ENCODE results near the gene TUBB3.

Gene TUBB3

DNA sequence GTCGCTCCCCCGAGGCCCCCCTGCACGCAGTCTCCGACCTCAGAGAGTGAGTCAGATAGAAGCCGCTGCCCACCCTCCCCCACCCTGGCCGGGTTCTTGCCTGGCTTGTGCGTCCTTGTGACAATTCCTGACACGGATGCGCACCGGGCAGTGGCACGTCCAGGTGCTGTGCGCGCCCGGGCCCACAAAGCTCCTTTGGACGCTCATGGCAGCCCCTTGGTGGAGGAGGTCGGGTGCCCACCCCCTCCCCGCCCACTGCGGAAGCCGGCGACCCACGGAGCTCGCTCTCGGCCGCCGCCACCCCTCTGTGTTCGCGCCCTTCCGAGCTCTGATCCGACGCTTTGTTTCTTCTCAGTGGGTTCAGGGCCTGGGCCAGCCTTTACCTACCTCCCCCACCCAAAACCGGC lies 662 bp upstream of the TUBB3 start:
- CTCF ChIA-PET = interaction anchor here (1.2 to 2.7 kb wide), 3 partner anchors 12 to 20 kb away, joined by 3 to 15 read pairs (median 4); no protein-coding TSS in a partner anchor
- no peak for TF ChIP-seq CTCF (IDR thresholded peaks at IDR 0.05; ENCODE audit: control extremely low read depth, extremely low read depth, low read depth, missing control alignments)
- DNase-seq (ENCODE audit: extremely low spot score) = no peak
- POLR2A ChIA-PET = interaction anchor here (0.6 kb wide), 1 partner anchor 21 kb away, joined by 8 read pairs; no protein-coding TSS in a partner anchor

- CTCF ChIA-PET = interaction anchor here (2.7 kb wide), 1 partner anchor 14 kb away, joined by 15 read pairs; no protein-coding TSS in a partner anchor
- DNase-seq (ENCODE audit: extremely low spot score) = no peak
- TF ChIP-seq CTCF (IDR thresholded peaks at IDR 0.05; ENCODE audit: control extremely low read depth, extremely low read depth, low read depth, missing control alignments) = no peak
- POLR2A ChIA-PET = no interaction called here
Measured at GRCh38 chr16:89923640-89924296, 626 bp downstream of the TUBB3 start.

- ChIA-PET POLR2A (no interaction called here), CTCF (interaction anchor here (0.9 to 1.0 kb wide), 2 partner anchors 57 to 64 kb away, joined by 3 read pairs; no protein-coding TSS in a partner anchor)
- no peak for DNase-seq (ENCODE audit: extremely low spot score)
- TF ChIP-seq CTCF (IDR thresholded peaks at IDR 0.05; ENCODE audit: control extremely low read depth, extremely low read depth, low read depth, missing control alignments) = no peak
Measured at GRCh38 chr16:89924297-89924924, 1.3 kb downstream of the TUBB3 start.

DNA sequence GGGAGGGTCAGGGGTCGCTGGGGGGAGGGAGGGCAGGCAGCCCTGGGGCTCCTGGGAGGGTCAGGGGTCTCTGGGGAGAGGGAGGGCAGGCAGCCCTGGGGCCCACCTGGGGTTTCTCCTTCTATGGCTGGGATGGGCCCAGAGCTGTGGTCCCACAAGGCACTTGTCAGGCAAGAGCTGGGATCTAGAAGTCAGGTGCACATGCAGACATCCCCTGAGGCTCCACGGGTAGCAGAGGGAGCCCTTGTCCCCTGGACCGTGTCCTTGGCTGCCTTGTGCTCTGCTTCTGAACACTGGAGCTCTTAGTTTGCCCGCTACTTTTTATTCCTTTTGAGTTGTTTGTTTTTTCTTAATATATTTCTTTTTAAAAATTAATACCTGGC lies 1.8 kb downstream of the TUBB3 start:
- TF ChIP-seq CTCF (IDR thresholded peaks at IDR 0.05; ENCODE audit: control extremely low read depth, extremely low read depth, low read depth, missing control alignments) = no peak
- ChIA-PET POLR2A (no interaction called here), CTCF (interaction anchor here (0.9 to 1.0 kb wide), 2 partner anchors 57 to 64 kb away, joined by 3 read pairs; no protein-coding TSS in a partner anchor)
- no peak for DNase-seq (ENCODE audit: extremely low spot score)

DNA sequence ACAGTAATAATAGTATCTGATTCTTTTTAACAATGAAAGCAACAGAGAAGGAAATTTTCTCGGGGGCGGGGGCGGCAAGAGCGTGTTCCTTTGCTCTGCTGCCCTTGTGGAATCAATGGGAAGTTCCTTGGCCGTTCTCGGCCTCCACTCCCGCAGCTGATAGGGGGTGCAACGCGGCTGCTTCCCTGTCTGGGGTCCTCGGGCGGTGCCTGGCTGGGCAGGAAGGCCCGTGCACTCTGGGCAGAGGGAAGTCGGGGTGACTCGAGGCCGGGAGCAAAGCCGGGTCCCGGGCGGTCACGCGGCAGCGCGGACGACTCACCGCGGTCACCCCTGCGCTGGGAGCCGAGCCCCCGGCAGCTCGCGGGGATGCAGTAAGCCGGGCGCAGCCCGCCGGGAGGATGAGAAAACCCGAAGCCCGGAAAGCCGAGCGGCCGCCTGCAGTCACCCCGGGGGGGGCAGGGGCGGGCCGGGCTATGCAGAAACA lies 2.5 kb downstream of the TUBB3 start:
- no peak for DNase-seq (ENCODE audit: extremely low spot score)
- CTCF ChIA-PET = interaction anchor here (1.0 kb wide), 1 partner anchor 56 kb away, joined by 3 read pairs; no protein-coding TSS in a partner anchor
- TF ChIP-seq CTCF (IDR thresholded peaks at IDR 0.05; ENCODE audit: control extremely low read depth, extremely low read depth, low read depth, missing control alignments) = no peak
- POLR2A ChIA-PET = no interaction called here

- no peak for DNase-seq (ENCODE audit: extremely low spot score)
- ChIA-PET POLR2A (no interaction called here), CTCF (interaction anchor here (3.6 kb wide), 1 partner anchor 21 kb away, joined by 15 read pairs; no protein-coding TSS in a partner anchor)
- TF ChIP-seq CTCF (IDR thresholded peaks at IDR 0.05; ENCODE audit: control extremely low read depth, extremely low read depth, low read depth, missing control alignments) = no peak
Measured at GRCh38 chr16:89931305-89931896, 8.3 kb downstream of the TUBB3 start.
